ENCODE results near the gene CPEB1.

- TF ChIP-seq CTCF (conservative IDR thresholded peaks at IDR 0.05; ENCODE audit: low read depth in 2 of 2) (no peak), EZH2 (IDR thresholded peaks at IDR 0.05; ENCODE audit: low read depth, unreplicated experiment) (no peak), POLR2AphosphoS5 (IDR thresholded peaks at IDR 0.05; ENCODE audit: low read depth) (no peak), EZH2phosphoT487 (IDR thresholded peaks at IDR 0.05; ENCODE audit: unreplicated experiment) (no peak), REST (IDR thresholded peaks at IDR 0.05; ENCODE audit: unreplicated experiment) (no peak), CREB1 (CRISPR knock-in tag; IDR thresholded peaks at IDR 0.05; ENCODE audit: low read depth) (no peak), JUNB (IDR thresholded peaks at IDR 0.05; ENCODE audit: unreplicated experiment) (no peak)
Measured at GRCh38 chr15:82549199-82549665, 97.9 kb downstream of the CPEB1 start.
